OCI-LY7 (cell line): Measurements from ENCODE around the gene BRSK1. TPM values are rescaled to one million over a fixed set of nuclear protein-coding genes. Genes with fewer than 3 reads are reported as not detected.

Experiments
- BruUV-seq: library from RNA; stranded (reverse); fragments of 400-500 nt; replicated peaks from 2 replicates; lab custom pipeline; 2021; lab: Mats Ljungman, UMichigan
- CTCF ChIA-PET: fragments of 300-600 bp; sonication (Branson Sonifier 250); formaldehyde crosslinking; loops from one replicate; lab custom pipeline; 2022; ENCODE audit warnings: antibody characterized with exemption; ENCODE audit not compliant: unreplicated experiment; lab: Charles Lee
- POLR2A ChIA-PET: fragments of 300-600 bp; sonication (Branson Sonifier 250); formaldehyde crosslinking; loops from one replicate; lab custom pipeline; 2022; ENCODE audit warnings: antibody characterized with exemption; lab: Charles Lee
- DNase-seq: peaks from one replicate; pipeline ENCODE4 v3.0.0-alpha.2; 2015; ENCODE audit warnings: low spot score
- H2AFZ ChIP-seq: fragments of 200-600 bp; sonication (generic), shearing (Covaris generic); 2 replicates; pipeline ENCODE4 v1.6.1; 2014; ENCODE audit warnings: mild to moderate bottlenecking, antibody characterized with exemption, low read length, moderate library complexity
- H3K27ac ChIP-seq: fragments of 200-600 bp; sonication (generic); 2 replicates; pipeline ENCODE4 v1.5.1; 2014; ENCODE audit warnings: mixed run types, low read depth, mild to moderate bottlenecking, moderate library complexity, low read length, inconsistent platforms; ENCODE audit not compliant: poor library complexity, severe bottlenecking
- H3K36me3 ChIP-seq: fragments of 200-600 bp; sonication (generic); 2 replicates; pipeline ENCODE4 v1.6.1; 2014; ENCODE audit warnings: mild to moderate bottlenecking, antibody characterized with exemption, low read length, moderate library complexity, mixed read lengths; ENCODE audit not compliant: insufficient read depth
- H3K4me1 ChIP-seq: fragments of 200-600 bp; sonication (generic); 2 replicates; pipeline ENCODE4 v1.5.1; 2014; ENCODE audit warnings: mild to moderate bottlenecking, low read length; ENCODE audit not compliant: insufficient read depth, poor library complexity, severe bottlenecking
- H3K4me2 ChIP-seq: fragments of 200-600 bp; sonication (generic); 2 replicates; pipeline ENCODE4 v1.6.1; 2014; ENCODE audit warnings: mild to moderate bottlenecking, low read length
- H3K4me3 ChIP-seq: fragments of 200-600 bp; sonication (generic); 2 replicates; pipeline ENCODE4 v1.5.1; 2014; ENCODE audit warnings: mild to moderate bottlenecking, low read depth, low read length; ENCODE audit not compliant: poor library complexity, severe bottlenecking
- H3K79me2 ChIP-seq: fragments of 200-600 bp; sonication (generic); 2 replicates; pipeline ENCODE4 v1.6.1; 2016; ENCODE audit warnings: low read depth, mild to moderate bottlenecking, low read length, moderate library complexity, mixed read lengths; ENCODE audit not compliant: insufficient read depth
- H3K9me2 ChIP-seq: fragments of 200-600 bp; sonication (generic); 2 replicates; pipeline ENCODE4 v1.6.1; 2016; ENCODE audit warnings: mild to moderate bottlenecking, low read length, mixed read lengths; ENCODE audit not compliant: insufficient read depth
- H3K9me3 ChIP-seq: fragments of 200-600 bp; sonication (generic); 2 replicates; pipeline ENCODE4 v1.6.1; 2014; ENCODE audit warnings: mild to moderate bottlenecking, mixed run types, low read length, mixed read lengths
- H4K20me1 ChIP-seq: fragments of 200-600 bp; sonication (generic); 2 replicates; pipeline ENCODE4 v1.6.1; 2014; ENCODE audit warnings: mild to moderate bottlenecking, antibody characterized with exemption, low read length, moderate library complexity, mixed read lengths; ENCODE audit not compliant: insufficient read depth
- CTCF ChIP-seq: fragments of 200-600 bp; sonication (generic); conservative IDR thresholded peaks from 2 replicates; pipeline ENCODE4 v1.5.1; 2014; ENCODE audit warnings: mild to moderate bottlenecking, antibody characterized with exemption, low read length, moderate library complexity, mixed read lengths
- EZH2phosphoT487 ChIP-seq: fragments of 200-600 bp; sonication (generic); IDR thresholded peaks from 2 replicates; pipeline ENCODE4 v1.6.1; 2018; ENCODE audit warnings: low read depth, borderline replicate concordance, mild to moderate bottlenecking, mixed run types, antibody characterized with exemption, low read length, moderate library complexity, mixed read lengths
- intact Hi-C: fragments of 100-400 bp; cut with micrococcal nuclease; formaldehyde crosslinking; loops from one replicate; pipeline ENCODE4 v1.10.0; 2022; ENCODE audit not compliant: unreplicated experiment
- total RNA-seq, 2 experiments: library from RNA; depleted of rRNA in 1 of 2; stranded (reverse); fragments of >200 nt in 1 of 2; shearing (Covaris generic) in 1 of 2; gene quantifications; 2 replicates each; pipeline ENCODE4 v1.2.3, GENCODE V29; 2014 to 2022

BRSK1 gene
- total RNA-seq, 2 experiments from 2014 or later = 16.1 to 23.9 TPM

GRCh38 chr19:55352549-55353145 is 68.8 kb downstream of the BRSK1 start:
- Histone ChIP-seq H3K4me1 (peaks cover 12% of the 10 kb centered on the region), H3K79me2 (no peaks in the 10 kb centered on the region), H3K27ac (no peak overlapping the region), H3K4me3 (no peak overlapping the region), H3K36me3 (no peaks in the 10 kb centered on the region), H2AFZ (no peak overlapping the region), H3K9me3 (no peaks in the 10 kb centered on the region), H3K4me2 (no peak overlapping the region), H3K9me2 (no peaks in the 10 kb centered on the region), H4K20me1 (no peaks in the 10 kb centered on the region)
- no TSS peak for BruUV-seq
- TF ChIP-seq EZH2phosphoT487 (no peak), CTCF (no peak)
- CTCF ChIA-PET = no interaction called here
- DNase-seq = no peak
- intact Hi-C loops = no loop called here
- POLR2A ChIA-PET = no interaction called here

GRCh38 chr19:55353356-55353802 is 69.6 kb downstream of the BRSK1 start:
- peak overlapping the region; percentile 34; the same call in 1 of the 2 replicates for H2AFZ ChIP-seq
- H4K20me1 ChIP-seq = no peaks in the 10 kb centered on the region
- no peaks in the 10 kb centered on the region for H3K9me2 ChIP-seq
- BruUV-seq = no TSS peak
- no peak overlapping the region for H3K27ac ChIP-seq
- CTCF ChIA-PET = no interaction called here
- H3K36me3 ChIP-seq = no peaks in the 10 kb centered on the region
- intact Hi-C loops = no loop called here
- TF ChIP-seq CTCF (no peak), EZH2phosphoT487 (no peak)
- H3K4me1 ChIP-seq = peaks cover 12% of the 10 kb centered on the region
- peak overlapping the region; percentile 71 for H3K4me2 ChIP-seq
- no peaks in the 10 kb centered on the region for H3K9me3 ChIP-seq
- peak overlapping the region; percentile 65 for H3K4me3 ChIP-seq
- no peaks in the 10 kb centered on the region for H3K79me2 ChIP-seq
- POLR2A ChIA-PET = interaction anchor here (0.6 kb wide), 1 partner anchor 13 kb away, joined by 5 read pairs; no protein-coding TSS in a partner anchor
- no peak for DNase-seq
